HG02938 (cell line): ENCODE results near the gene PHETA2.
"Not testable (repeated sequence)": the region's sequence is repeated elsewhere in the genome, so short reads cannot be mapped to it uniquely, and the experiment has no call there.

Source experiments
- ATAC-seq: cut with Tn5 transposase; IDR thresholded peaks from one replicate; pipeline ENCODE4 v1.9.1; 2021; ENCODE audit warnings: mild to moderate bottlenecking, moderate library complexity; ENCODE audit not compliant: unreplicated experiment

The PHETA2 gene

GRCh38 chr22:42101199-42101598, 27.2 kb downstream of the PHETA2 start:
- no peak for ATAC-seq

- not testable (repeated sequence) for ATAC-seq
Measured at GRCh38 chr22:42104332-42104860, 30.3 kb downstream of the PHETA2 start.

DNA sequence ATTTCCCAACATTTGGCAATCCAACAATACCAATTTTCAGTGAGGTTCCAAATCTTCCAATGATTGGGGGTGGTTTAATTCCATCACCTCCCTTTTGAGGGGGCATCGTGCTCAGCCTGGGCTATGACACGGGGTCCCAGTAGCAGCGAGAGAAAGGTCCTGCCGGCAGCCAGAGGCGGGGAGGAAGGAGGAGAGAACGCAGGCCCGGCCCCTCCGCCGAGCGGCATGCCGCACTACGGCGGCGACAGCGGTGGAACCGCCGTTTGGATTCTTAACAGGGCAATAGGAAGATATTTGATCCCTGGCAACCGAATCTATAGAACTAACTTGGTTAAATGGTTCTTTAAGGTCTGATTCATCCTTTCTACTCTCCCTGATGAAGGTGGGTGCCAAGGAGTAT, 34.8 kb downstream of the PHETA2 start:
- no peak for ATAC-seq

DNA sequence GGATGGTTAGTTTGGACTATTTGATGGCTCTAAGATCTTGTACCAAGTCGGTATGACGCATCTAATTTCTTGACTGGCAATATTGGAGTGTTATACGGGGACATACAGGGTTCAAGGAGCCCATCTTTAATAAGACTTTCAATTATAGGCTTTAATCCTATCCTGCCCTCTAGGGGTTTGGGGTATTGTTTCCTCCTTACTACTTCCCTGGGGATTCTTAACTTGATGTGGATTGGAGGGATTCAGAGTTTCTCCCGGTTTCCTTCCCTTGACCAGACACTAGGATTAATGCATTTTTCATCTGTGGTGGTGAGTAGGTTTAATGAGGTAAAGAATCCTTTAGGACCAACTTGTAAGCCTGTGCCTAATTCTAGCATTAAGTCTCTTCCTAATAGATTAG, 37.8 kb downstream of the PHETA2 start:
- ATAC-seq = no peak

GRCh38 chr22:42112793-42113192, 38.7 kb downstream of the PHETA2 start:
- ATAC-seq = not testable (repeated sequence)

GRCh38 chr22:42114721-42115120, 40.7 kb downstream of the PHETA2 start:
- no peak for ATAC-seq

GRCh38 chr22:42115420-42115830, 41.4 kb downstream of the PHETA2 start:
- not testable (repeated sequence) for ATAC-seq

GRCh38 chr22:42116848-42117424, 42.9 kb downstream of the PHETA2 start:
- no peak for ATAC-seq

DNA sequence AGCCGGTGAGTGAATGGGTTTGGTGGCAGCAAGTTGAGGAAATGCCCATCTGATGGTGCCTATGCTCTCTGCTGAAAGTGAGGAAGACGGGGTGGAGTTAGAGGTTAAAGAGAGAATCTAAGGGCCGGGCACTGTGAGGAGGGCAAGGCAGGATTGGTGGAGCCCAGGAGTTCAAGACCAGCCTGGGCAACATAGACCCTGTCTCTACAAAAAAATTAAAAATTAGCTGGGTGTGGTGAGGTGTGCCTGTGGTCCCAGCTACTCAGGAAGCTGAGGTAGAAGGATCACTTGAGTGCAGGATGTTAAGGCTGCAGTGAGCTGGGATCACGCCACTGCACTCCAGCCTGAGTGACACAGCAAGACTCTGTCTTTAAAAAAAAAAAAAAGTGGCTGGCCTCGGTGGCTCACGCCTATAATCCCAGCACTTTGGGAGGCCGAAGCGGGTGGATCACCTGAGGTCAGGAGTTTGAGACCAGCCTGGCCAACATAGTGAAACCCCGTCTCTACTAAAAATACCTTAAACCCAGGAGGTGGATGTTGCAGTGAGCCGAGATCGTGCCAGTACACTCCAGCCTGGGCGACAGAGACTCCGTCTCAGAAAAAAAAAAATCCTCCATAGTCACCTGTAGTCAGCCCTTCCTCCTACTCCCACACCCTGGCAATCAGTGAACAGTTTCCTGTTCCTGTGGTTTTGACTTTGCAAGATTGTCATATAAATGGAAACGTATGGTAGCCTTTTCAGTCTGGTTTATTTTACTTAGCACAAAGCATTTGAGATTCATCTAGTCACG, 46.4 kb downstream of the PHETA2 start:
- ATAC-seq = not testable (repeated sequence)

DNA sequence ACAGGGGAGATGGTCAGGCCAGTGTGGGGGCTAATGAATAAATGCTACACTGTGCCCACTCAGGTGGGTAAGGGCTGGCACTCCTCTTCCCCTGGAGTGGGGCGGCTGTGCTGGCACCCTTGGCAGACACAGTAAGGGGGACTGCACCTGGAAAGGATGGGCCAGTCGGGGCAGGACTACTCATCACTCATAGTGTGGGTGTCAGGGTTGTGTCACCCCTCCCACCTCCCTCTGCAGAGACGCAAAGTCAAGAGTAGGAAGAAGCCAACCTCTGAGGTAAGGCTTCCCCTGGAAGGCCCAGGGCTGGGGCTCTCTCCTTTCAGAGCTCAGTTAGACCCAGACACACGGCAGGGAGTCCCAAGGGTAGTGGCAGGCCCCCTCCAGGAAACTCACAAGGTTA, 49.5 kb downstream of the PHETA2 start:
- not testable (repeated sequence) for ATAC-seq

DNA sequence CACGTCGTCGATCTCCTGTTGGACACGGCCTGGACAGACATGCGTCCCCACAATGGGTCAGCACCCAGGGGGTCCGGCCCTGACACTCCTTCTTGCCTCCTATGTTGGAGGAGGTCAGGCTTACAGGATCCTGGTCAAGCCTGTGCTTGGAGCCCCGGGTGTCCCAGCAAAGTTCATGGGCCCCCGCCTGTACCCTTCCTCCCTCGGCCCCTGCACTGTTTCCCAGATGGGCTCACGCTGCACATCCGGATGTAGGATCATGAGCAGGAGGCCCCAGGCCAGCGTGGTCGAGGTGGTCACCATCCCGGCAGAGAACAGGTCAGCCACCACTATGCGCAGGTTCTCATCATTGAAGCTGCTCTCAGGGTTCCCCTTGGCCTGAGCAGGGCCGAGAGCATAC, 53.6 kb downstream of the PHETA2 start:
- no peak for ATAC-seq

- not testable (repeated sequence) for ATAC-seq
Measured at GRCh38 chr22:42128007-42128406, 54.0 kb downstream of the PHETA2 start.
